Suppressor macrophage treated with lipopolysaccharide for 4 hours (primary cell): ENCODE data around the gene GSTO1.
"Not testable (repeated sequence)": the region's sequence is repeated elsewhere in the genome, so short reads cannot be mapped to it uniquely, and the experiment has no call there.

Experiments
- DNase-seq: peaks from one replicate; pipeline ENCODE4 v3.0.0-alpha.2; 2020

Gene GSTO1

GRCh38 chr10:104254493-104255310, at the start of gene GSTO1:
GSTO1 (plus strand) TSS chr10:104254892; CDS start chr10:104254929, 37 bp downstream.
- peak; percentile 90 for DNase-seq

GRCh38 chr10:104208730-104209129, 46.0 kb upstream of the GSTO1 start:
- no peak for DNase-seq

GRCh38 chr10:104209575-104210198, 45.0 kb upstream of the GSTO1 start:
- DNase-seq: peak; percentile 50

- no peak for DNase-seq
Observed at GRCh38 chr10:104216631-104217030, 38.1 kb upstream of the GSTO1 start.

- no peak for DNase-seq
Observed at GRCh38 chr10:104218751-104219150, 35.9 kb upstream of the GSTO1 start.

- no peak for DNase-seq
Observed at GRCh38 chr10:104220522-104220921, 34.2 kb upstream of the GSTO1 start.

- DNase-seq: no peak
Observed at GRCh38 chr10:104223304-104223703, 31.4 kb upstream of the GSTO1 start.

- DNase-seq: peak; percentile 26
Observed at GRCh38 chr10:104230490-104230889, 24.2 kb upstream of the GSTO1 start.

GRCh38 chr10:104231784-104232612, 22.7 kb upstream of the GSTO1 start, which contains the start of gene CFAP43:
CFAP43 (minus strand) TSS chr10:104232364; CDS start chr10:104232246, 118 bp downstream.
- peak; percentile 98 for DNase-seq

- no peak for DNase-seq
Observed at GRCh38 chr10:104232613-104233102, 22.0 kb upstream of the GSTO1 start.

GRCh38 chr10:104233817-104234216, 20.9 kb upstream of the GSTO1 start:
- DNase-seq: no peak

GRCh38 chr10:104234934-104235333, 19.8 kb upstream of the GSTO1 start:
- DNase-seq: no peak

GRCh38 chr10:104235801-104236200, 18.9 kb upstream of the GSTO1 start:
- DNase-seq: no peak

- DNase-seq: no peak
Observed at GRCh38 chr10:104240078-104240477, 14.6 kb upstream of the GSTO1 start.

GRCh38 chr10:104242545-104242944, 12.1 kb upstream of the GSTO1 start:
- no peak for DNase-seq

- not testable (repeated sequence) for DNase-seq
Observed at GRCh38 chr10:104243009-104243408, 11.7 kb upstream of the GSTO1 start.

- no peak for DNase-seq
Observed at GRCh38 chr10:104243512-104243911, 11.2 kb upstream of the GSTO1 start.

GRCh38 chr10:104245066-104245632, 9.5 kb upstream of the GSTO1 start:
- DNase-seq: no peak

GRCh38 chr10:104246976-104247375, 7.7 kb upstream of the GSTO1 start:
- DNase-seq: peak; percentile 97

GRCh38 chr10:104247513-104248146, 7.1 kb upstream of the GSTO1 start:
- DNase-seq: peak; percentile 39

- DNase-seq: not testable (repeated sequence)
Observed at GRCh38 chr10:104248931-104249330, 5.8 kb upstream of the GSTO1 start.

GRCh38 chr10:104250371-104250770, 4.3 kb upstream of the GSTO1 start:
- no peak for DNase-seq
